B cell (primary cell): ENCODE results near the gene PALD1. TPM values are rescaled to one million over a fixed set of nuclear protein-coding genes. Genes with fewer than 3 reads are reported as not detected.

Experiments
- ATAC-seq: fragments of 200-7000 bp; cut with Tn5 transposase; one replicate; pipeline ENCODE4 v1.10.0; 2021; ENCODE audit warnings: low read depth, mild to moderate bottlenecking, moderate number of reproducible peaks, moderate library complexity
- CTCF ChIA-PET: fragments of 350-600 bp; sonication (Branson Sonifier 250); formaldehyde crosslinking; loops from one replicate; lab custom pipeline; 2021; ENCODE audit warnings: antibody characterized with exemption, inconsistent platforms; lab: Charles Lee
- POLR2A ChIA-PET: fragments of 350-600 bp; sonication (Branson Sonifier 250); formaldehyde crosslinking; loops from one replicate; lab custom pipeline; 2021; ENCODE audit warnings: antibody characterized with exemption; lab: Charles Lee
- DNase-seq: peaks from one replicate; pipeline ENCODE4 v3.0.0; 2013
- H2AFZ ChIP-seq: 2 replicates; pipeline ENCODE4 v1.6.1; 2012; ENCODE audit warnings: mild to moderate bottlenecking, low read depth, low read length; ENCODE audit not compliant: insufficient read depth, poor library complexity, severe bottlenecking
- H3K27ac ChIP-seq, 2 donors: 1 replicate in 1 of 2; 2 replicates in 1 of 2; pipeline ENCODE4 v1.5.1; 2012 to 2013; ENCODE audit warnings: low read length in 2 of 2, mild to moderate bottlenecking in 2 of 2, moderate library complexity in 1 of 2
- H3K27me3 ChIP-seq, 4 experiments: fragments of 200-600 bp in 1 of 4; sonication (generic) in 1 of 4; replicated peaks in 1 of 4; 1 replicate in 2 of 4; 2 replicates in 2 of 4; pipeline versions ENCODE4 v1.6.1 to v1.7.0; 2013 to 2016; ENCODE audit warnings: low read length in 3 of 4, mild to moderate bottlenecking in 2 of 4, mixed read lengths in 1 of 4, moderate library complexity in 1 of 4; ENCODE audit not compliant: insufficient read depth in 4 of 4, control insufficient read depth in 3 of 4; ENCODE audit errors: control extremely low read depth in 1 of 4
- H3K36me3 ChIP-seq, 2 experiments: replicated peaks in 1 of 2; 1 replicate in 1 of 2; 2 replicates in 1 of 2; pipeline versions ENCODE4 v1.6.1 to v1.7.1; 2013; ENCODE audit warnings: low read length in 1 of 2; ENCODE audit not compliant: insufficient read depth in 2 of 2, control insufficient read depth in 1 of 2; ENCODE audit errors: control extremely low read depth in 1 of 2, extremely low read depth in 1 of 2
- H3K4me1 ChIP-seq, 2 donors: fragments of 200-600 bp in 1 of 2; sonication (generic) in 1 of 2; 1 replicate in 1 of 2; 2 replicates in 1 of 2; pipeline versions ENCODE4 v1.5.1 to v1.6.1; 2013 to 2017; ENCODE audit warnings: low read length in 2 of 2; ENCODE audit not compliant: control insufficient read depth in 2 of 2, insufficient read depth in 2 of 2
- H3K4me2 ChIP-seq: replicated peaks from 2 replicates; pipeline ENCODE3; 2012; ENCODE audit warnings: mild to moderate bottlenecking, low read depth, low read length; ENCODE audit not compliant: poor library complexity, severe bottlenecking
- H3K4me3 ChIP-seq, 5 experiments: fragments of 200-600 bp in 1 of 5; sonication (generic) in 1 of 5; 1 replicate in 3 of 5; 2 replicates in 2 of 5; pipeline versions ENCODE4 v1.5.1 to v1.7.0; 2011 to 2016; ENCODE audit warnings: low read length in 4 of 5, mild to moderate bottlenecking in 4 of 5, low read depth in 2 of 5, control low read depth in 1 of 5, moderate library complexity in 1 of 5; ENCODE audit not compliant: insufficient read depth in 1 of 5; ENCODE audit errors: control extremely low read depth in 1 of 5, extremely low read depth in 1 of 5
- H3K79me2 ChIP-seq: fragments of 200-600 bp; sonication (generic); one replicate; pipeline ENCODE4 v1.6.0; 2016; ENCODE audit warnings: low read length; ENCODE audit not compliant: control insufficient read depth, insufficient read depth
- H3K9ac ChIP-seq: fragments of 200-600 bp; sonication (generic); 2 replicates; pipeline ENCODE4 v1.6.1; 2017; ENCODE audit warnings: mild to moderate bottlenecking, low read length, moderate library complexity
- H3K9me3 ChIP-seq, 3 donors: one replicate each; pipeline versions ENCODE4 v1.6.1 to v1.7.1; 2013; ENCODE audit warnings: low read length in 2 of 3; ENCODE audit not compliant: control insufficient read depth in 2 of 3, insufficient read depth in 1 of 3; ENCODE audit errors: control extremely low read depth in 1 of 3
- H4K20me1 ChIP-seq: 2 replicates; pipeline ENCODE4 v1.6.0; 2012; ENCODE audit warnings: mild to moderate bottlenecking, low read length; ENCODE audit not compliant: insufficient read depth, control insufficient read depth, poor library complexity, severe bottlenecking
- H3K27ac Mint-ChIP-seq: one replicate; pipeline ENCODE4 v1.8.0; 2021; ENCODE audit warnings: mixed read lengths
- H3K27me3 Mint-ChIP-seq: one replicate; pipeline ENCODE4 v1.8.0; 2021; ENCODE audit warnings: mixed read lengths
- H3K4me1 Mint-ChIP-seq: one replicate; pipeline ENCODE4 v1.8.0; 2021; ENCODE audit warnings: mixed read lengths
- H3K4me3 Mint-ChIP-seq: one replicate; pipeline ENCODE4 v1.8.0; 2021; ENCODE audit warnings: mixed read lengths
- H3K9me3 Mint-ChIP-seq: one replicate; pipeline ENCODE4 v1.8.0; 2022; ENCODE audit warnings: mixed read lengths; ENCODE audit not compliant: insufficient read depth
- CTCF ChIP-seq: fragments of 200-600 bp; IDR thresholded peaks from one replicate; pipeline ENCODE4 v1.8.0; 2022; ENCODE audit warnings: antibody characterized with exemption, mild to moderate bottlenecking
- EZH2 ChIP-seq: IDR thresholded peaks from 2 replicates; pipeline ENCODE4 v1.6.1; 2012; ENCODE audit warnings: borderline replicate concordance, low read depth, mild to moderate bottlenecking, moderate library complexity, low read length; ENCODE audit not compliant: insufficient read depth, poor library complexity, severe bottlenecking
- WGBS: methylation state at CpG from one replicate; pipeline ENCODE4 v1.1.5; 2013; ENCODE audit warnings: missing lambda C conversion rate; ENCODE audit not compliant: insufficient coverage; 5-methylcytosine and 5-hydroxymethylcytosine counted together
- intact Hi-C: fragments of 100-400 bp; cut with micrococcal nuclease; formaldehyde crosslinking; loops from one replicate; pipeline ENCODE4 v1.10.0; 2022
- polyA plus RNA-seq: library from polyadenylated mRNA; depleted of rRNA; stranded (reverse); fragments of >200 nt; gene quantifications from 2 replicates; pipeline ENCODE4 v1.2.3, GENCODE V29; 2012
- total RNA-seq, 2 donors: library from RNA; stranded (reverse); fragments of 120-200 nt in 1 of 2; gene quantifications; 1 replicate in 1 of 2; 2 replicates in 1 of 2; pipeline versions ENCODE4 v1.2.3 to v1.2.4, GENCODE V29; 2013 to 2022

PALD1 gene
- total and polyA plus RNA-seq, 2 donors (not counting 1 experiment from before 2014, with no cell fraction given) = 2.2 to 2.8 TPM

GRCh38 chr10:70557086-70557845 is 78.7 kb downstream of the PALD1 start:
- Histone ChIP-seq H3K4me1 (peaks cover 0 to 8% of the 10 kb centered on the region in 2 donors), H3K4me2 (no peak overlapping the region), H3K4me3 (no peak overlapping the region), H3K27ac (no peak overlapping the region), H3K9me3 (no peaks in the 10 kb centered on the region), H3K27me3 (no peaks in the 10 kb centered on the region), H2AFZ (no peak overlapping the region), H3K79me2 (no peaks in the 10 kb centered on the region), H4K20me1 (no peaks in the 10 kb centered on the region), H3K9ac (no peak overlapping the region), H3K36me3 (no peaks in the 10 kb centered on the region)
- WGBS = 100% methylated on average over 10 of the region's 11 CpGs
- Mint-ChIP-seq H3K27ac (no peak overlapping the region), H3K27me3 (no peaks in the 10 kb centered on the region), H3K9me3 (no peaks in the 10 kb centered on the region), H3K4me1 (peaks cover 20% of the 10 kb centered on the region), H3K4me3 (no peak overlapping the region)
- intact Hi-C loops = loop anchor here (10.0 kb wide), 1 partner anchor 258 kb away; the partner anchor contains the start of gene SGPL1
- ChIA-PET CTCF (no interaction called here), POLR2A (no interaction called here)
- no peak for DNase-seq
- no peak for TF ChIP-seq CTCF
- TF ChIP-seq EZH2 = no peak
- ATAC-seq = no peak

- no peaks in the 10 kb centered on the region for H3K27me3 Mint-ChIP-seq
- intact Hi-C loops = loop anchor here (10.0 kb wide), 1 partner anchor 257 kb away; the partner anchor contains the start of gene SGPL1
- H3K4me3 Mint-ChIP-seq = no peak overlapping the region
Measured at GRCh38 chr10:70557876-70558275, 79.3 kb downstream of the PALD1 start.

More at GRCh38 chr10:70557876-70558275, 79.3 kb downstream of the PALD1 start:
- POLR2A ChIA-PET = no interaction called here
- H3K4me1 ChIP-seq = peaks cover 0 to 8% of the 10 kb centered on the region in 2 donors
- CTCF ChIA-PET = no interaction called here
- TF ChIP-seq EZH2 (no peak), CTCF (no peak)
- H3K36me3 ChIP-seq = no peaks in the 10 kb centered on the region
- H4K20me1 ChIP-seq = no peaks in the 10 kb centered on the region
- Mint-ChIP-seq H3K9me3 (no peaks in the 10 kb centered on the region), H3K4me1 (peaks cover 20% of the 10 kb centered on the region), H3K27ac (no peak overlapping the region)
- DNase-seq (no peak), ATAC-seq (no peak)
- no peaks in the 10 kb centered on the region for H3K27me3 ChIP-seq
- H3K9me3 ChIP-seq = no peaks in the 10 kb centered on the region
- H2AFZ ChIP-seq = no peak overlapping the region
- H3K4me3 ChIP-seq = no peak overlapping the region
- no peak overlapping the region for H3K9ac ChIP-seq
- no peaks in the 10 kb centered on the region for H3K79me2 ChIP-seq
- no peak overlapping the region for H3K27ac ChIP-seq
- 64% methylated on average over 2 of the region's 2 CpGs for WGBS
- H3K4me2 ChIP-seq = no peak overlapping the region
